GM21723 (cell line): ENCODE measurements around the gene MIPOL1.
"Not testable (repeated sequence)": the region's sequence is repeated elsewhere in the genome, so short reads cannot be mapped to it uniquely, and the experiment has no call there.

Experiments
- ATAC-seq: cut with Tn5 transposase; IDR thresholded peaks from one replicate; pipeline ENCODE4 v1.9.1; 2021; ENCODE audit warnings: mild to moderate bottlenecking, moderate library complexity; ENCODE audit not compliant: unreplicated experiment

MIPOL1 gene

DNA sequence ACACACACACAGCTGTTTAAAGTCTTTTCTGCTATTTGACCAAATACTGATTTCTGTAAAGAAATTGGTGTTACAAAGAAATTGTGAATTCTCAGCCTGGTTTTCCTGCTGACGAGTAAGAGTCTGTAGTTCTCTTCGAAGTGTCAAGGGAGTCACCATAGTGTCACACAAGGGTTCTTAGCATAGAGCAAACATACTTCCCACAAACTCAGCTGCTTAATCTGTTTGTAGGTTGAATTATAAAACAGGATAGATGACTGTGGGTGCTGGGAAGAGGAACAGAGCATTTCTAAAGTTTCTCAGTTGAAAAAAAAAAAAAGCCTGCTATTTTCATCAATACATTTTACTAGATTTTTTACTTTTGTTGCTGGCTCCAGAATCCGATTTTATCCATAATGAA lies 314.4 kb downstream of the MIPOL1 start:
- ATAC-seq = no peak

DNA sequence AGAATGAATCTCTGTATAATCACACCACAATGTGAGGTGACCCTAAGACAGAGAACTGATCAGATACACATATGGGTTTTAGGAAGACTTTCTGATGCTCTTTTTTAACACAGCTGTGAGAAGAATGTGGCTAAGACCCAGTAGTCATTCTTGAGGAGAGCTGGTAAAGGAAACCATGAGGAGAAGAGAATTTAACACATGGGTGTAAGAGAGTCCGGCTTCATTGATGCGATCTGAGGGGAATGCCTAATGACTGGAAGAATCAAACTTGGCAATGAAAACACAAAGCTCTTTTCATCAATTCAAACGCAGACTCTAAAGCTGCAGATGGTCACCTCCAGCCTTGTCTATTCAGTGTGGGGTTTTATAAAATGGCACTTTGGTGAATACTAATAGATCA lies 318.0 kb downstream of the MIPOL1 start:
- ATAC-seq = no peak

DNA sequence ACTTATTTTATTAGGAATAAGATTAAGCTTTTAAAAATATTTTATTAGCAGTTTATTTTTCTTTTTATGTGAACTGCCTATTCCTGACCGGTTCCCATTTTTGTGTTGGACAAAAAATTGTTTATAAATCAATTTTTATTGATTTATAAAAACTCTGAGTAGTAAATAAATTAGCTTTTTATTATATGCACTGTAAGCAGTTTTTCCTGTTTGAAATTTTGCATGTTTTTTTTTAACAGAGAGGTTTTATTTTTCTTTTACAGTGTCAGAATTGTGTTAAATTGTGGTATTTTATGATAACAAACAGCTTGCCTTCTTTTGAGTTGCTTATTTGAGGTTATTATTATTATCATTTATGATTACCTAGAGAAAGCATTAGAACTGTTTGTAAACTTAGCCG lies 329.3 kb downstream of the MIPOL1 start:
- ATAC-seq = no peak

DNA sequence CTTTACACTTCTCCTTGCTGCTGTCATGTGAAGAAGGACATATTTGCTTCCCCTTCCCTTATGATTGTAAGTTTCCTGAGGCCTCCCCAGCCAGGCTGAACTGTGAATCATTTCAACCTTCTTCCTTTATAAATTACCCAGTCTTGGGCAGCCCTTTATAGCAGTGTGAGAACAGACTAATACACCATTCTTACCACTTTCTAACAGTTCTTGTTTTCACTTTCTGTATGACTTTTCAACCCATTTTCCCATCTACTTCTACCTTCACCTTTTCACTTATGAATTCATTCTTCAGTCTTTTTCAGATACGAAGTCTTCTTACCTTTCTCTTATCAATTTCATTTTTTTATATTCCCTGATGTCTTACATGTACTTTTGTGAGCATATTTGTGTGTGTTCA lies 342.3 kb downstream of the MIPOL1 start:
- ATAC-seq = no peak

DNA sequence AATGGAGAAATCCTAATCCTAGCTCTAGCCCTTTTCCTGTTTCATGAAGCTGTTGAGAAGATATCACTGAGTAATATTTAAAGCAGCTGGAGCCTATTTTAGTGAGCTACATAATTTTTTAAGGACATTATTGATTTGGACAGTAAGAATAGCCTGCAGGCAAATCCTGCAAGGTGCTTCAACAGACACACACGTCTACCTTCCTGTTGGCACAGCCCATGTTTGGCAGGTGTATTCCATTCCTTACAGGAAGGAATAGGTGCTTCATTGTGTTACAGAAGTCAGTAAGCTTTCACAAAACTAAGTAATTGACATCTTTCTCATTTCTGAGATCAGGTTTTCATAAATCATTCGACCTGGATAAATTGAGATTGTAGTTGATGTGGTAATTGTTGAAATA lies 346.7 kb downstream of the MIPOL1 start:
- ATAC-seq = no peak

DNA sequence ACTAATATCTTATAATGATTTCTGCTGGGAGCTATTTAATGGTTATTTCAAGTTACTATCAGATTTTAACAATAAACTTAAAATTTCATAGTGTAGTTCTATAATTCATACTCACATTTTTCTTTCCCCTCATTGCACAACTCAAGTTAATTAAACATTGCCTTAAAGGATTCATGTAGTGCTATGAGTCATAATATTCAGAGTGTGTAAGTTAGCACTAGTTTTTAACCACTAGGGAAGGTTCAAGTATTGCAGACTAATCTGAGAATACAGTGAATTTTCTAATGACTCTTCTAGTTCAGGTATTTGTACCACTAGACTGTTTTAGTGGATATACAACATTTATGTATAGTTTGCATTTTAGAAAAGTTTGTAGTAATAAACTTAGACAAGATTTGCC lies 347.4 kb downstream of the MIPOL1 start:
- ATAC-seq = no peak

DNA sequence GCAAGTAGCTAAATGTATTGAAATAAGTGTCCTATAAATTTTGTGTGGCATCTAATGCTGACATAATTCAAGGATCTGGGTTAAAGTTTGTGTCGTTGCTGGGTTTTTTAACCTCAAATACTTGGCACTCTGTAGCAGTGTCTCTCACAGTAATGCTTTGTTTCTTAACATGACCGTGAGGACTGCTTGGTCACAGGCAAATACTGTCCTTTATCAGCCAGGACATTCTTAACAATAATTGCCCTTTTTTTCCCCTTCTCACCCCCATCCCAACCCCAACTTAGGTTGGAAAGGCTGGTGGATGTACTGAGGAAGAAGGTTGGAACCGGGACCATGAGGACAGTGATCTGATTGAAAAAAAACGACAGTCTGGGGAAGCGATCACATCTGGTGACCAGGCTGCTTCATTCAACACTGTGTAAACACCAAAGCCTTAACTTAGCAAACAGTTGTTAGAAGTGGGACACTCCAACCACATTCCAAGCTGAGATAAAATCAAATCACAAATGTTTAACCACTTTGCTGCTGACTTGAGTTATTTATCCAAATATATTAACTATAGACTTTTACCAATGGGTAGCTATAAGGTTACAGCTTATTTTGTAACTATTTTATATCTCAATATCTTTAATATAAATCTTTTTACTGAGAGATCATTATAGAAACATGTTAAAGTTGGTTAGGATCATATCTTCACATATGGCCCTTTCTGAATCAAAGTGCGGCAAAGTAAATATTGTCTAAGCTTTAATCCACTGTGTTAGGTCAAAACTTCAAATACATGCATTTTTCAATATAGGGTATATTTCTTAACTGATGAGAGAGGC lies 349.1 kb downstream of the MIPOL1 start:
- ATAC-seq = no peak

DNA sequence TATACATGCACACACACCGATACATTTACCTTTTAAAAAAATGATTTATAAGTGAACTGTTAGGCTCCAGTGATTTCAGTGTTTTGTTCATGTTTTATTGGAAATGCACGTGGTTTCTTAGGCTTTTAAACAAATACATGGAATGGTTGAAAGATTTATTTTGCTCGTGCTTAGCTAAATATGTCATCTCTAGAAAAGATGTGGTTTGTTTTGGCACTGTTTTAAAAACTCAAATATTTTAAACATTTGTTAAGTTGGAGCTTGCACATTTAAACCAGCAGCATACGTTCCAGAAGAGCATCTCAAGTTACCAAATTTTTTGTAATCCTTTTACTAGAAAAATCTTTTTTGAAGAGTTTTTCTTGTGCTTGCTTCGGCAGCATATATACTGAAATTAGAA lies 352.8 kb downstream of the MIPOL1 start:
- ATAC-seq = no peak

DNA sequence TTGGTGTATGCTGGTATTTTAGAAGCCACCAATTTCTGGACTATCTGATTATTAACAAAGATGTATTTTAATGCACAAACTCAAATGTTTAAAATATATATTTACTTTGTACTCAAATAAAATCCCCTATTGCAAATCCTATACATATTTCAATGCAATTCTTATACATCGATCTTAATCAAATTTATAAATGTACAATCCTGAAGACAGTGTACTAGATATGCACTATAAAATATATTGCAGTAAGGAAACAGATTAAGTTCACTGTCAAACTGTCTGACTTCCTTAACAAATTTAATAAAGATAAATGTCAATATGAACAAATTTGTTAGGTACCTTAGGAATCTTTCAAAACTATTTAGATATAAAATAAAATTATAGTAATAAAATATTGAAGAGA lies 353.4 kb downstream of the MIPOL1 start:
- no peak for ATAC-seq

DNA sequence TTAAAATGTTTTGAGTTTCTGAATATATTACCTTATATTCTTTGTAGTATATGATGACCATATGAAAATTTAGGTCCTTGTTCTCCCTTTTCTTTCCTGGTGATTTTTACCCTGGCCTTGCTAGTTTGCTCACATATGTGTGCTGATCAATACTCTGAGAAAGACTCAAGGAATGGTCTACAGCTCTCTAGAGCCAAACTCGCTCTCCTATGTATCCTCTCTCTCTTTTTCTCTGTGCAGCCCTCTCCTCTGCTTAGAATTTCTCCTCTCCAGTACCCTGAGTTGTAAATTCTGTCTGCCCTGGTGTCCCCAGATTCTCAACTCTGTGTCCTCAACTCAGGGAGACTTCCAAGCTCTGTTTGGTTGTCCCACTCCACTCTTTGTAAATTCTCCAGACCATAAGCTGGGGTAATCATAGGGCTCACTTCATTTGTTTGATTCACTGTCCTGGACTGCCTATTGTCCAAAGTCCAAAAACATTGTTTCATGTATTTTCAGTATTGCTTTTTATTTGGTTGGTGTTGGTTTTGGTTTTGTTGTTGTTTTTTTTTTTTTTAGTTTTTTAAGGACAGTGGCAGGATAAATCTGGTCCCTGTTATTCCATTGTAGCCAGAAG lies 356.3 kb downstream of the MIPOL1 start:
- no peak for ATAC-seq

DNA sequence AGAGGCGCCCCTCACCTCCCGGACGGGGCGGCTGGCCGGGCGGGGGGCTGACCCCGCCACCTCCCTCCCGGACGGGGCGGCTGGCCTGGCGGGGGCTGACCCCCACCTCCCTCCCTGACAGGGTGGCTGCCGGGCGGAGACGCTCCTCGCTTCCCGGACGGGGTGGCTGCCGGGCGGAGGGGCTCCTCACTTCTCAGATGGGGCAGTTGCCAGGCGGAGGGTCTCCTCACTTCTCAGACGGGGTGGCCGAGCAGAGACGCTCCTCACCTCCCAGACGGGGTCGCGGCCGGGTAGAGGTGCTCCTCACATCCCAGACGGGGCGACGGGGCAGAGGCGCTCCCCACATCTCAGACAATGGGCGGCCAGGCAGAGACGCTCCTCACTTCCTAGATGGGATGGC lies 357.9 kb downstream of the MIPOL1 start:
- not testable (repeated sequence) for ATAC-seq

DNA sequence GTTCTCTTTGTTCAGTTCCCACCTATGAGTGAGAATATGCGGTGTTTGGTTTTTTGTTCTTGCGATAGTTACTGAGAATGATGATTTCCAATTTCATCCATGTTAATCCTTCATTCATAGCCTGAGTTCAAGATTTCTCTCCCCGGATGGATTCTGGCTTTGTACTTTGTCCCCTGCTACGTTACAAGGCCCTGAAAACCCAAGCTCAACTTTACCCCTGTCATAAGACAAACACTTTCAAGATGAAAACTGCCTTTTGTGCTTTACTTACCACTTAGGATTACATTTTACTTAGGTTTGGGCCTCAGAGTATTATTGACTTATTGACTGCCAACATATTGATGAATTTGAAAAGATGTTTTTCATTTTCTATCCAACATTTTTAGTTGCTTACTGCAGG lies 361.0 kb downstream of the MIPOL1 start:
- ATAC-seq = no peak

DNA sequence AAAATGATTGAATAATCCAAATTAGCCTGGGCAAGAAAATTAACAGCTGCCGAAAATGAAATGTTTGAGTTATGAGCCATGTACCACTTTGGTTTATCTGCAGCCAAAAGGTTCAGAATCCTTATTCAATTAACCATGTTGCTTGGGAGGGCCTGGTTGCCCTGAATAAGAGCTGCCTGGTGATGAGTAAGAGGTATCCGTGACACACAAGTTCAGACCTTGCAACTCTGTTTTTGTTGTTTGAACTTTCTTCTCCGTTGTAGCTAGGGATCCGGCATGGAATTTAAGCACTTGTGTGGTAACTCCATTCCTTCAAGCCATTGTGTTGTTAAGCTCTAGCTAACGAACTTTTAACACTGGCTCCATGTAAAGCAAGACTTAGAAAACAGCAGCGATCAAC lies 361.6 kb downstream of the MIPOL1 start:
- no peak for ATAC-seq

DNA sequence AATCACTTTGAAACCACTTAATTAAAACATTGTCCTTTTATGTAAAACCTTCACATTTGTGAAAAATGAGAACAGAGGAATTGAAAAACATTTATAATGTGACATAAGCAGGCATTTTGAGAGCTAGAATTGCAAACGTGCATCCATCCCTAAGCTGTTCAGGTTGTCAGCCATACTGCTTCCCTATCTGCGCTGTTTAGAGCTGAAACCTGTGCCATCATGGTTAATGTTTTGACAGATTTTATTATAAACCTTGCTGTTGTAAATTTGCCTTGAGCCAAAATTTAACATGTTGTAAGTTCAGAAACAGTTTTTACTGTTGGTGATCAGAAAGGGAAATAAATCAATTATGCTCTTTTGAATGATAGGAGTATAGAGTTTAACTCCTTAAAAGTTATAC lies 365.5 kb downstream of the MIPOL1 start:
- no peak for ATAC-seq

DNA sequence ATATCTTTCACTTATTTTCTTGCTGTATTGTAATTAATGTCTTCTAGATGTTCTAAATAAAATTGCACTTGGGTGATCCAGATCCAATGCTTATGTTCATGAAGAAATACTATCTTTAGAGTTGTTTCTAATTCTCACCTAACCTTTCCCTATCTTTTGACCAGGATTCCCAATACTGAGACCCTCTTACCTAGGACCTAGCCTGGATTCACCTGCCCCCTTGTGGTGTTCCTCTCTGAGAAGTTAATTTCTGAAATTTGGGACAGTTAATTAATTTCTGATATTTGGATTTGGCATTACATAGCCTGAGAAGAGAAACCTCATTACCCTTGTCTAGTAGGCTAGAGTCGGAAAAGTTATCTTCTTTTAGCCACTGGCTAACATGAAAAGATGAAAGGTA lies 367.8 kb downstream of the MIPOL1 start:
- no peak for ATAC-seq

DNA sequence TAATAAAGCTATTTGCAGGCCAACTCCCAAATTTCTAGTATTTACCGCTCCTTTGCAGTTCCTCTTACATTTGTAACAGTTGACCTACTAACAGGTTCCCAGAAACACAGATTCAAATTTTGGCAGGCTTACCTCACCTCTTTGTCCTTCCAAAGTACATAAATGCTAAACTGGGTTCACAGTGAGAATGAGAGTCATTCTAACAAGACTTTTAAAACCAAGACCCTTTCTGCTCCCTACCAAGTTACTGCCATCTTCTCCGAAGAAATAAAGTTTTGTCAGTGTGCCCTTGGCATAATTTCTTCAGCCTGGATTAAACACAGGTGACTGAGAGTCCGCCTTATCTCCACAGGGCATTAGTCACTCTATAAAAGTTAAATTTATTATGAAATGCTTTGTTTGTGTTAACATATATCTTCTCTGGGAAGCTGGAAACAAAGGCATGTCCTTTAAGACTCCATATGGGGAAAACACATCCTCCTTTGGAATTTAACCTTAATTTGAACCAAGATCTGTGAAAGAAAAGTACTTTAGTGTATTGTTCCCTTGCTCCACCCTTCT lies 369.2 kb downstream of the MIPOL1 start:
- ATAC-seq = no peak

DNA sequence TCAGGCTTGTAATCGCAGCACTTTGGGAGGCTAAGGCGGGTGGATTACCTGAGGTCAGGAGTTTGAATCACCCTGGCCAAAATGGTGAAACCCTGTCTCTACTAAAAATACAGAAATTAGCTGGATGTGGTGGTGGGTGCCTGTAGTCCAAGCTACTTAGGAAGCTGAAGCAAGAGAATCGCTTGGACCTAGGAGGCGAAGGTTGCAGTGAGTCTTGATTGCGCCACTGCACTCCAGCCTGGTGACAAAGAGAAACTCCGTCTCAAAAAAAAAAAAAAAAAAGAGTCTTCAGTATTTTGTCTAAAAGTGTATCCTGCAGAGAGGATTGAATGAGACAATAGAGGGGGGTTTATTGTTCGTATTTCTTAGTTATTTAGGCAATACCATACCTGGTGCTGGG lies 372.0 kb downstream of the MIPOL1 start:
- ATAC-seq = no peak

DNA sequence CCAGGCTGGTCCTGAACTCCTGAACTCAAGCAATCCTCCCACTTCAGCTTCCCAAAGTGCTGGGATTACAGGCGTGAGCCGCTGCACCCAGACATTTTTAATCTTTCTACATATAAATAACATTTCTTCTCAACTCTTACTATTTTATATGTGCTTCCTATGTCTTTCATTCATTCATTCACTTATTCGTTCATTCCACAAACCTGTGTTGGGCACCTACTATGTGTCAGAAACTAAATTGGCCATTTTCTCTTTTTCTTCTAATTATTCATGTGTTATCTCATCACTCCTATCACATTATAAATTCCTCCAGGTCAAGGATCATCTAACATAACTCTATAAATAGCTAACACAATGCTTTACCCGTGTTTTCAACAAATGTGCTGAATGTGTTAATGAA lies 373.7 kb downstream of the MIPOL1 start:
- no peak for ATAC-seq

DNA sequence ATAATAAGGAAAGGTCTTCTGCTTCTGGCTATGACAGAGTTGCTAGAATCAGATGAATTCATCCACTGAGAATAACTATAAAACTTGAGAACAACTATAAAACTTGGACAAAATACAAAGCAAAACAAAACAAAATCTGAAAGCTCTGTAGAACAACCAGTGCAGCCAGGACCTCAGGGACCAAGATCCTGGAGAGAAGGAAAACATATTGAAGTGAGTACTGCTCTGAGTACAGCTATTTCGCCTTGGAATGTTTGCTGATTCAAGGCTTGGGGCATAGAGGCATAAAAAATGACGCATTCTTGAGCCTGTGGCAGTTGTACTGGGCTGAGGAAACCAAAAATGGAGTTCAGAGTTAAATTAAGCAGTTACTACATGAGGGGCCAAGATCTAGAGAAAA lies 375.6 kb downstream of the MIPOL1 start:
- no peak for ATAC-seq

DNA sequence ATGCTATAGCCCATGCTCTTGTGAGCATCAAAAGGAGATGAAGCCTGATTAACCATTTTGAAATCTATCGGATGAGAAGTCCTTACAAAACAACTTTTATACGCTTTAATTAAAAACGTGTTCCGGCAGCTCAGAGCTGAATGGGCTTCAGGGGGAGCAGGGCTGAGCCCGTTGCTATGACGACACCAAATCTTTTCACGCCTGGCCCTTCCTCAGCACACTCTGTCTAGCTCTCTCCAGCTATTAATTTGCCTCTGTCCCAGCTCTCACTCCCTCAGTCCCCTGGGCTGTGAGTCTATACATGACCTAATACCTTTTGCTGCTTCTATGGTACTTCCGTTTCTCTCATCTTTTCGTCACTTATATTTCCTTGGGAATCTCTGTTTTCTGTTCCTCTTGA lies 381.5 kb downstream of the MIPOL1 start:
- ATAC-seq = no peak

DNA sequence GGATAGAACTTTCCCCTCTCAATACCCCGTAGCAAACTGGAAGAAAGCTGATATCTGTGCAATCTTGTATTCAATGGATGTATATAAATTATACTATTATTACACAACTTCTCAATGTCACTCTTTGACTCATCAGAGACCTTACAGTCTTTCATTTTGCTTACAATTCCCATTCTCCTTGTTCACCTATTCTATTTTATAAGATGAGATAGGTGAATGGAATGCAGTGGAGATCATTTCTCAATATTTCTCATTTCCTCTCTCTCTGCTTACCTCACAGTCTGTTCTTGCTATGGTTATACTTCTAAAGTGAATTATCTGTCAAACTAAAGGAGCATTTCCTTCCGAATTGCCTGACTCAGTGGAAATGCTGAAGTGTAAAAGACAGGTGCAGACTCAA lies 382.4 kb downstream of the MIPOL1 start:
- ATAC-seq = no peak
